ENCODE results near the gene ATOX1.

GRCh38 chr5:151772846-151773561 is 14.6 kb upstream of the ATOX1 start:
- no peak for TF ChIP-seq CTCF (IDR thresholded peaks at IDR 0.05; ENCODE audit: insufficient read depth, low read depth, low read length)
- TF ChIP-seq EZH2 (IDR thresholded peaks at IDR 0.05; ENCODE audit: insufficient read depth, low read length) = no peak
